ENCODE data around the gene HYAL1.
"Not testable (repeated sequence)": the region's sequence is repeated elsewhere in the genome, so short reads cannot be mapped to it uniquely, and the experiment has no call there.

HYAL1 gene

GRCh38 chr3:50318163-50318562, 14.8 kb upstream of the HYAL1 start:
- DNase-seq = no peak

- DNase-seq = no peak
These were observed 13.9 kb upstream of the HYAL1 start for GRCh38 chr3:50317300-50317699.

GRCh38 chr3:50316657-50317242, 13.4 kb upstream of the HYAL1 start:
- peak in 1 of 2 experiments; percentile 22 for DNase-seq

GRCh38 chr3:50314816-50315215, 11.4 kb upstream of the HYAL1 start:
- no peak for DNase-seq

- no peak for DNase-seq
These were observed 11.0 kb upstream of the HYAL1 start for GRCh38 chr3:50314342-50314741.

GRCh38 chr3:50312041-50312440, 8.7 kb upstream of the HYAL1 start:
- not testable (repeated sequence) for DNase-seq

- DNase-seq = no peak
These were observed 1.2 kb upstream of the HYAL1 start for GRCh38 chr3:50304601-50305000.

- no peak for DNase-seq
These were observed 1.0 kb downstream of the HYAL1 start for GRCh38 chr3:50302095-50303012.

- DNase-seq = no peak
These were observed 2.6 kb downstream of the HYAL1 start for GRCh38 chr3:50300681-50301254.

GRCh38 chr3:50299929-50300680, 3.3 kb downstream of the HYAL1 start:
- DNase-seq = no peak

- no peak for DNase-seq
These were observed 3.8 kb downstream of the HYAL1 start for GRCh38 chr3:50299638-50299928.

- DNase-seq = peak; percentile 79 to 92
These were observed 4.3 kb downstream of the HYAL1 start, which contains the start of the genes HYAL3 and NAA80 for GRCh38 chr3:50298836-50299637. Gene HYAL3 (minus strand): TSS chr3:50299405. CDS start chr3:50295602, 3,803 bp downstream. Gene NAA80 (minus strand): TSS chr3:50299405. CDS start chr3:50297463, 1,942 bp downstream.

GRCh38 chr3:50297896-50298725, 5.3 kb downstream of the HYAL1 start:
- DNase-seq = no peak

- no peak for DNase-seq
These were observed 6.0 kb downstream of the HYAL1 start for GRCh38 chr3:50297384-50297775.

GRCh38 chr3:50296721-50297383, 6.5 kb downstream of the HYAL1 start:
- DNase-seq = no peak

GRCh38 chr3:50295553-50296431, 7.6 kb downstream of the HYAL1 start:
- DNase-seq = no peak

GRCh38 chr3:50294492-50295403, 8.6 kb downstream of the HYAL1 start:
- DNase-seq = no peak

GRCh38 chr3:50294089-50294488, 9.3 kb downstream of the HYAL1 start:
- no peak for DNase-seq

Measured in SW 1271 (cell line).